GM23338 (cell line): ENCODE data around the gene TEX101. TPM values are rescaled to one million over a fixed set of nuclear protein-coding genes. Genes with fewer than 3 reads are reported as not detected.

ENCODE experiments used
- ATAC-seq: fragments of 200-7000 bp; cut with Tn5 transposase; 3 replicates; pipeline ENCODE4 v1.9.1; 2020
- DNase-seq: peaks from one replicate; pipeline ENCODE4 v3.0.0-alpha.2; 2015; ENCODE audit warnings: low spot score
- H2AFZ ChIP-seq: fragments of 200-600 bp; sonication (generic); 2 replicates; pipeline ENCODE4 v1.8.0; 2016; ENCODE audit warnings: antibody characterized with exemption, mild to moderate bottlenecking, moderate library complexity
- H3F3A ChIP-seq: fragments of 200-600 bp; sonication (generic); replicated peaks from 2 replicates; pipeline ENCODE4 v1.8.0; 2017; ENCODE audit warnings: antibody characterized with exemption, mixed run types, low read depth
- H3K27ac ChIP-seq: fragments of 200-600 bp; sonication (generic); 2 replicates; pipeline ENCODE4 v1.6.1; 2016; ENCODE audit warnings: low read depth
- H3K27me3 ChIP-seq: fragments of 200-600 bp; sonication (generic); 2 replicates; pipeline ENCODE4 v1.8.0; 2016; ENCODE audit warnings: mild to moderate bottlenecking, mixed run types, moderate library complexity; ENCODE audit not compliant: insufficient read depth
- H3K36me3 ChIP-seq: fragments of 200-600 bp; sonication (generic); 2 replicates; pipeline ENCODE4 v1.8.0; 2016; ENCODE audit warnings: mild to moderate bottlenecking; ENCODE audit not compliant: insufficient read depth
- H3K4me1 ChIP-seq: fragments of 200-600 bp; sonication (generic); 2 replicates; pipeline ENCODE4 v1.8.0; 2016; ENCODE audit warnings: mild to moderate bottlenecking, moderate library complexity; ENCODE audit not compliant: insufficient read depth
- H3K4me2 ChIP-seq: fragments of 200-600 bp; sonication (generic); 2 replicates; pipeline ENCODE4 v1.7.1; 2017; ENCODE audit warnings: mixed run types
- H3K4me3 ChIP-seq: fragments of 200-600 bp; sonication (generic); 2 replicates; pipeline ENCODE4 v1.6.1; 2016; ENCODE audit warnings: mixed run types
- H3K79me2 ChIP-seq: fragments of 200-600 bp; sonication (generic); replicated peaks from 2 replicates; pipeline ENCODE4 v1.8.0; 2017; ENCODE audit warnings: mild to moderate bottlenecking; ENCODE audit not compliant: insufficient read depth
- H3K9me2 ChIP-seq: fragments of 200-600 bp; sonication (generic); 2 replicates; pipeline ENCODE4 v1.8.0; 2017; ENCODE audit not compliant: insufficient read depth
- H4K20me1 ChIP-seq: fragments of 200-600 bp; sonication (generic); replicated peaks from 2 replicates; pipeline ENCODE4 v1.8.0; 2017; ENCODE audit warnings: mild to moderate bottlenecking; ENCODE audit not compliant: insufficient read depth
- H3K27ac Mint-ChIP-seq: 2 replicates; pipeline ENCODE4 v1.8.0; 2020; ENCODE audit warnings: inconsistent platforms, mild to moderate bottlenecking, moderate library complexity, mixed read lengths
- H3K27me3 Mint-ChIP-seq: 3 replicates; pipeline ENCODE4 v1.8.0; 2022; ENCODE audit warnings: low read depth, mild to moderate bottlenecking, moderate library complexity, mixed read lengths, inconsistent platforms; ENCODE audit not compliant: insufficient read depth, poor library complexity
- H3K36me3 Mint-ChIP-seq: 3 replicates; pipeline ENCODE4 v1.8.0; 2021; ENCODE audit warnings: low read depth, mild to moderate bottlenecking, inconsistent platforms, moderate library complexity, mixed read lengths
- H3K4me1 Mint-ChIP-seq: 3 replicates; pipeline ENCODE4 v1.8.0; 2020; ENCODE audit warnings: mild to moderate bottlenecking, inconsistent platforms, mixed read lengths
- H3K4me3 Mint-ChIP-seq: 3 replicates; pipeline ENCODE4 v1.8.0; 2021; ENCODE audit warnings: moderate library complexity, mild to moderate bottlenecking, inconsistent platforms, mixed read lengths
- H3K9me3 Mint-ChIP-seq: 3 replicates; pipeline ENCODE4 v1.8.0; 2020; ENCODE audit warnings: moderate library complexity, mild to moderate bottlenecking, inconsistent platforms, mixed read lengths
- CREB1 ChIP-seq: fragments of 250-450 bp; sonication (Bioruptor Pico); IDR thresholded peaks from 2 replicates; pipeline ENCODE4 v1.5.0; 2020; ENCODE audit warnings: low read depth, mild to moderate bottlenecking, moderate library complexity
- CTCF ChIP-seq, 2 experiments: fragments of 200-600 bp in 1 of 2; sonication (generic) in 1 of 2; conservative IDR thresholded peaks; 2 replicates each; pipeline versions ENCODE4 v1.5.1 to v1.6.1; 2016 to 2017; ENCODE audit warnings: antibody characterized with exemption in 2 of 2, low read depth in 2 of 2, mild to moderate bottlenecking in 2 of 2, moderate library complexity in 1 of 2
- EZH2 ChIP-seq: fragments of 200-600 bp; sonication (generic); IDR thresholded peaks from one replicate; pipeline ENCODE4 v1.8.0; 2017; ENCODE audit warnings: antibody characterized with exemption, mild to moderate bottlenecking, low read depth; ENCODE audit not compliant: unreplicated experiment
- EZH2phosphoT487 ChIP-seq: fragments of 200-600 bp; sonication (generic); IDR thresholded peaks from one replicate; pipeline ENCODE4 v1.8.1; 2018; ENCODE audit warnings: antibody characterized with exemption; ENCODE audit not compliant: unreplicated experiment
- JUNB ChIP-seq: IDR thresholded peaks from one replicate; pipeline ENCODE4 v1.6.1; 2016; ENCODE audit warnings: antibody characterized with exemption; ENCODE audit not compliant: unreplicated experiment
- NANOG ChIP-seq: IDR thresholded peaks from 2 replicates; pipeline ENCODE4 v1.6.1; 2016; ENCODE audit warnings: antibody characterized with exemption, borderline replicate concordance
- POLR2AphosphoS5 ChIP-seq: IDR thresholded peaks from 2 replicates; pipeline ENCODE4 v1.6.1; 2016; ENCODE audit warnings: antibody characterized with exemption, low read depth
- ZNF114 ChIP-seq: fragments of 250-450 bp; sonication (Bioruptor Pico); IDR thresholded peaks from 2 replicates; pipeline ENCODE4 v1.5.0; 2020; ENCODE audit warnings: mild to moderate bottlenecking, moderate library complexity
- ZNF331 ChIP-seq: fragments of 250-450 bp; sonication (Bioruptor Pico); IDR thresholded peaks from 2 replicates; pipeline ENCODE4 v1.5.0; 2020; ENCODE audit warnings: low read depth, mild to moderate bottlenecking, moderate library complexity
- polyA plus RNA-seq: library from polyadenylated mRNA; unstranded; fragments of >200 nt; fragmentation: Nextera tagmentation; extraction: Ambion mirVana; gene quantifications from 2 replicates; pipeline ENCODE4 v1.2.1, GENCODE V29; 2016
- total RNA-seq: library from RNA; depleted of rRNA; stranded (reverse); fragments of >200 nt; shearing (Covaris generic); gene quantifications from 2 replicates; pipeline ENCODE4 v1.2.3, GENCODE V29; 2014
- TF ChIP-seq, protein P1 (sequence below): IDR thresholded peaks from 2 replicates; pipeline ENCODE4 v1.6.1; 2016; ENCODE audit warnings: antibody characterized with exemption
- TF ChIP-seq, protein P2 (sequence below): IDR thresholded peaks from one replicate; pipeline ENCODE4 v1.6.1; 2018; ENCODE audit warnings: antibody characterized with exemption; ENCODE audit not compliant: unreplicated experiment

Gene TEX101
- total and polyA plus RNA-seq, 2 experiments from 2014 or later = not detected

DNA sequence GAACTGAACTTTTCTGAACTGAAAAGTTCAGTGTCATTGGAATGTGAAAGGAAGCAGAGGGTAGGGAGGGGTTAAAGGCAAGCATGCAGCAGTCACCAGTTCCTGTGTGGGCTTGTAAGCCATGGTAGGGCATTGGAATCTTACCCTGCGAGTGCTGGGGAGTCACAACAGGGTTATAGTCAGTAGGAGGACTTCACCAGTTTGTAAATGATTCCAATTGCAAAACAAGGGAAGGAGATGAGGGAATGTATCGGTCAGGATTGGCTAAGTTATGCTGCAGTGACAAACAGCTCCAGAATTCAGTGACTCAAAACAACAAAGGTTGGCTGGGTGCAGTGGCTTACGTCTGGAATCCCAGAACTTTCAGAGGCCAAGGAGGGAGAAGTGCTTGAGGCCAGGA lies 37.9 kb downstream of the TEX101 start (continued):
- TF ChIP-seq CTCF (conservative IDR thresholded peaks at IDR 0.05; ENCODE audit: low read depth in 2 of 2) (no peak), EZH2 (no peak), NANOG (no peak), CREB1 (CRISPR knock-in tag) (no peak), POLR2AphosphoS5 (no peak), ZNF331 (CRISPR knock-in tag) (no peak), ZNF114 (CRISPR knock-in tag) (no peak), JUNB (no peak), EZH2phosphoT487 (no peak)
- TF ChIP-seq, protein P1, sequence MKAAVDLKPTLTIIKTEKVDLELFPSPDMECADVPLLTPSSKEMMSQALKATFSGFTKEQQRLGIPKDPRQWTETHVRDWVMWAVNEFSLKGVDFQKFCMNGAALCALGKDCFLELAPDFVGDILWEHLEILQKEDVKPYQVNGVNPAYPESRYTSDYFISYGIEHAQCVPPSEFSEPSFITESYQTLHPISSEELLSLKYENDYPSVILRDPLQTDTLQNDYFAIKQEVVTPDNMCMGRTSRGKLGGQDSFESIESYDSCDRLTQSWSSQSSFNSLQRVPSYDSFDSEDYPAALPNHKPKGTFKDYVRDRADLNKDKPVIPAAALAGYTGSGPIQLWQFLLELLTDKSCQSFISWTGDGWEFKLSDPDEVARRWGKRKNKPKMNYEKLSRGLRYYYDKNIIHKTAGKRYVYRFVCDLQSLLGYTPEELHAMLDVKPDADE = no peak
- TF ChIP-seq, protein P2, sequence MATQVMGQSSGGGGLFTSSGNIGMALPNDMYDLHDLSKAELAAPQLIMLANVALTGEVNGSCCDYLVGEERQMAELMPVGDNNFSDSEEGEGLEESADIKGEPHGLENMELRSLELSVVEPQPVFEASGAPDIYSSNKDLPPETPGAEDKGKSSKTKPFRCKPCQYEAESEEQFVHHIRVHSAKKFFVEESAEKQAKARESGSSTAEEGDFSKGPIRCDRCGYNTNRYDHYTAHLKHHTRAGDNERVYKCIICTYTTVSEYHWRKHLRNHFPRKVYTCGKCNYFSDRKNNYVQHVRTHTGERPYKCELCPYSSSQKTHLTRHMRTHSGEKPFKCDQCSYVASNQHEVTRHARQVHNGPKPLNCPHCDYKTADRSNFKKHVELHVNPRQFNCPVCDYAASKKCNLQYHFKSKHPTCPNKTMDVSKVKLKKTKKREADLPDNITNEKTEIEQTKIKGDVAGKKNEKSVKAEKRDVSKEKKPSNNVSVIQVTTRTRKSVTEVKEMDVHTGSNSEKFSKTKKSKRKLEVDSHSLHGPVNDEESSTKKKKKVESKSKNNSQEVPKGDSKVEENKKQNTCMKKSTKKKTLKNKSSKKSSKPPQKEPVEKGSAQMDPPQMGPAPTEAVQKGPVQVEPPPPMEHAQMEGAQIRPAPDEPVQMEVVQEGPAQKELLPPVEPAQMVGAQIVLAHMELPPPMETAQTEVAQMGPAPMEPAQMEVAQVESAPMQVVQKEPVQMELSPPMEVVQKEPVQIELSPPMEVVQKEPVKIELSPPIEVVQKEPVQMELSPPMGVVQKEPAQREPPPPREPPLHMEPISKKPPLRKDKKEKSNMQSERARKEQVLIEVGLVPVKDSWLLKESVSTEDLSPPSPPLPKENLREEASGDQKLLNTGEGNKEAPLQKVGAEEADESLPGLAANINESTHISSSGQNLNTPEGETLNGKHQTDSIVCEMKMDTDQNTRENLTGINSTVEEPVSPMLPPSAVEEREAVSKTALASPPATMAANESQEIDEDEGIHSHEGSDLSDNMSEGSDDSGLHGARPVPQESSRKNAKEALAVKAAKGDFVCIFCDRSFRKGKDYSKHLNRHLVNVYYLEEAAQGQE = no peak

- Mint-ChIP-seq H3K27ac (no peak overlapping the region), H3K4me1 (peaks cover 8% of the 10 kb centered on the region; the same call in 2 of the 3 replicates), H3K4me3 (no peak overlapping the region), H3K9me3 (peaks cover 14% of the 10 kb centered on the region), H3K36me3 (peaks cover 7% of the 10 kb centered on the region; the same call in 1 of the 3 replicates), H3K27me3 (peaks cover 2% of the 10 kb centered on the region)
- H3K27ac ChIP-seq = no peak overlapping the region
- H3K4me3 ChIP-seq = no peak overlapping the region
- H2AFZ ChIP-seq = no peak overlapping the region
- DNase-seq (no peak), ATAC-seq (no peak)
- H3K9me2 ChIP-seq = no peaks in the 10 kb centered on the region
- H4K20me1 ChIP-seq = no peaks in the 10 kb centered on the region
- H3K4me2 ChIP-seq = no peak overlapping the region
- no peaks in the 10 kb centered on the region for H3F3A ChIP-seq
- H3K36me3 ChIP-seq = no peaks in the 10 kb centered on the region
- no peaks in the 10 kb centered on the region for H3K4me1 ChIP-seq
- no peaks in the 10 kb centered on the region for H3K79me2 ChIP-seq
- no peaks in the 10 kb centered on the region for H3K27me3 ChIP-seq
- TF ChIP-seq CTCF (conservative IDR thresholded peaks at IDR 0.05; ENCODE audit: low read depth in 2 of 2) (no peak), ZNF331 (CRISPR knock-in tag) (no peak), NANOG (no peak), CREB1 (CRISPR knock-in tag) (no peak), POLR2AphosphoS5 (no peak), EZH2phosphoT487 (no peak), JUNB (no peak), ZNF114 (CRISPR knock-in tag) (no peak)
- TF ChIP-seq, protein P1 = no peak
- TF ChIP-seq, protein P2 = no peak
These were observed 39.3 kb downstream of the TEX101 start for GRCh38 chr19:43454031-43454430.
